ENCODE data around the gene ADCYAP1. TPM values are rescaled to one million over a fixed set of nuclear protein-coding genes. Genes with fewer than 3 reads are reported as not detected.
A peak's percentile ranks its signal among the peaks of the same experiment; 100 is the strongest.
"Not testable (repeated sequence)": the region's sequence is repeated elsewhere in the genome, so short reads cannot be mapped to it uniquely, and the experiment has no call there.

ADCYAP1 gene
- total RNA-seq = not detected in 2 replicates

GRCh38 chr18:904218-905090 is at the start of gene ADCYAP1:
Gene ADCYAP1 (plus strand): TSS chr18:904871. CDS start chr18:905387, 516 bp downstream.
- DNase-seq = no peak

- DNase-seq = no peak
These were observed 46.7 kb upstream of the ADCYAP1 start for GRCh38 chr18:857986-858385.

GRCh38 chr18:864872-865273 is 39.8 kb upstream of the ADCYAP1 start:
- DNase-seq = peak; percentile 88

DNA sequence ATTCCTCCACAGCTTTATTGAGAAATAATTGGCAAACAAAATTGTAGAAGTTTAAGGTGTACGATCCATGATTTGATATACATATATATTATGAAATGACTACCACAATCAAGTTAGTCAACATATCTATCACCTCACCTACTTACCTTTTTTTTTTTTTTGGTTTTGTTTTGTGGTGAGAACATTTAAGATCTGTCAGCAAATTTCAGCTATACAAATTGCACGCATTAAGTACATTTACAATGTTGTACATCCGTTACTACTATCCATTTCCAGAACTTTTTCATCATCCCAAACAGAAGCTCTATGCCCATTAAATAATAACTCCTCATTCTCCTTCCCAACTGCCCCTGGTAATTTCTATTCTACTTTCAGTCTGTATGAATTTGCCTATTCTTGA is 37.4 kb upstream of the ADCYAP1 start:
- DNase-seq = no peak

DNA sequence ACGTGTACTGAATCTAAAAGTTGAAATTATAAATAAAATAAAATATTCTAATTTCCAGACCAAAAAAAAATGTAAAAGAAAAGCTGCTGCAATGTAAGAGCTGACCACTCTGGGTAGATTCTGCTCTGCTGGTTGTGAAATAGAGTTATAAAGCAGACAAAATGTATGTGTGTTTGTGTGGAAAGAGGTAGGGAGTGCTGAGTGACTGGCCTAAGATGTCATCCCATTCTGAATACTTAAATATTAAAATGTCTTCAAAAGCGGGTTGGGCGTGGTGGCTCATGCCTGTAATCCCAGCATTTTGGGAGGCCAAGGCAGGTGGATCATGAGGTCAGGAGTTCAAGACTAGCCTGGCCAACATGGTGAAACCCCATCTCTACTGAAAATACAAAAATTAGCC is 31.2 kb upstream of the ADCYAP1 start:
- not testable (repeated sequence) for DNase-seq

- DNase-seq = no peak
These were observed 28.8 kb upstream of the ADCYAP1 start for GRCh38 chr18:875912-876311.

DNA sequence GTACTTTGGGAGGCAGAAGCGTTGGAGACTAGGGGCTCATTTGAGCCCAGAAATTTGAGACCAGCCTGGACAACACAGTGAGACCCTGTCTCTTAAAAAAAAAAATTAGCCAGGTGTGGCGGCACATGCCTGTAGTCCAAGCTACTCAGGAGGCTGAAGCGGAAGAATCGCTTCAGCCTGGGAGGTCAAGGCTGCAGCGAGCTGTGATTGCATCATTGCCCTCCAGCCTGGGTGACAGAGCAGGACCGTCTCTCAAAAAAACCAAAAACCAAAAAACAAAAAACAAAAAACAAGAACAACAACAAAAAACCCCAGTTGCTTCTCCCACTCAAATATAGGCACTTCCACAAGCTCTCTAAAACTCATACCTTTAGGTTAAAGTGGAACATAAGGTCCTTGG is 27.4 kb upstream of the ADCYAP1 start:
- DNase-seq = no peak

DNA sequence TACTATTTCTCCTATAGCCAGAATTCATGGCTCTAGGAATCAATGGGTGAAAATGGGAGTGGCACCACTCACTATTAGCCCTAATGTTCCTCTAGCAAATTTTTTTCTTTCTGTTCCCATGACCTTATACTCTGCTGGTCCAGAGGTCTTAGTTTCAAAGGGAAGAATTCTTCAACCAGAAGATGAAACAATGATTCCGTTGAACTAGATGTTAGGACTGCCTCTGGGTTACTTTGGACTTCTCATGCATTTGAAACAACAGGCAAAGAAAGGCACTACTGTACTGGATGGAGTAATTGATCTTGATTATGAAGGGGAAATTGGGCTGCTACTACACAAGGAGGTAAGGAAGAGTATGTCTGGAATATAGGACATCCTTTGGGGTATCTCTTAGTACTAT is 18.6 kb upstream of the ADCYAP1 start:
- DNase-seq = no peak

DNA sequence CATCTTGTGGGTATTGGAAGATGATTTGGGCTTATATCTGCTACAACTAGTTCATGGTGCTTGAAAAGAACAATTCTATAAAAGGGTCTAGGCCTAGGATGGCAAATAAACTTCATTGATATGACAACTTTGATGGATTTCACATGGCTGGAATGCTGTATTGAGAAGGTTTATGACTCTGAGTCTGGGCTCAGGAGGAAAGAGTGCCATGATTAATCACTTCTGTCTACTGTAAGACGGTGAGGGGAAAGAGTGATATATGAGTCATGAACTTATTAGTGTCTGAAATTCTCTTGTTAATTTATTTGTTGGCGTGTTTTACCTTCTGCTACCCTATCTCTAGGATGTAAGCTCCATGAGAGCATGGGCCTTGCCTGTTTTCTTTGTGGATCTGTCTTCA is 17.0 kb upstream of the ADCYAP1 start:
- DNase-seq = no peak

GRCh38 chr18:892316-892715 is 12.4 kb upstream of the ADCYAP1 start:
- no peak for DNase-seq

GRCh38 chr18:896315-896714 is 8.4 kb upstream of the ADCYAP1 start:
- DNase-seq = no peak

DNA sequence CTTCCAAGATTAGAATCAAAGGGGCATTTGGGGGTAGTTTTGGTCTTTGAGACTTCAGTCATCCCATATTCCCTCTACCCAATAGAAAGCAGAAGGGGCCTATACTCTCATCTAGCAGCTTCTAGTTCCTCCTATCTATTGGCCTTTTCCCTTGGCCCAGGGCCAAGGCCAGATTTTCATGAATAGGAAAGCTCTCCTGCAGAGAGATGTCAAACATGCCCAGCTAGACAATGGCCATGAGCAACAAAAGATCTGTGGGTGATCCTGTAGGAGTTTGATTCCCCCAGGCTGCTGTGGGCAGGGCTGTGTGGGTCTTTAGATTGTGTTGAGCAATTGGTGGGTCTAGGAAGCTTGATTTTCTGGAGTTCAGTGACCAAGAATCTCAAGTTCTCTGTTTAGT is 2.9 kb upstream of the ADCYAP1 start:
- no peak for DNase-seq

- DNase-seq = no peak
These were observed 2.4 kb upstream of the ADCYAP1 start for GRCh38 chr18:902229-902628.

GRCh38 chr18:903701-904100 is 970 bp upstream of the ADCYAP1 start:
- peak; percentile 59 for DNase-seq

DNA sequence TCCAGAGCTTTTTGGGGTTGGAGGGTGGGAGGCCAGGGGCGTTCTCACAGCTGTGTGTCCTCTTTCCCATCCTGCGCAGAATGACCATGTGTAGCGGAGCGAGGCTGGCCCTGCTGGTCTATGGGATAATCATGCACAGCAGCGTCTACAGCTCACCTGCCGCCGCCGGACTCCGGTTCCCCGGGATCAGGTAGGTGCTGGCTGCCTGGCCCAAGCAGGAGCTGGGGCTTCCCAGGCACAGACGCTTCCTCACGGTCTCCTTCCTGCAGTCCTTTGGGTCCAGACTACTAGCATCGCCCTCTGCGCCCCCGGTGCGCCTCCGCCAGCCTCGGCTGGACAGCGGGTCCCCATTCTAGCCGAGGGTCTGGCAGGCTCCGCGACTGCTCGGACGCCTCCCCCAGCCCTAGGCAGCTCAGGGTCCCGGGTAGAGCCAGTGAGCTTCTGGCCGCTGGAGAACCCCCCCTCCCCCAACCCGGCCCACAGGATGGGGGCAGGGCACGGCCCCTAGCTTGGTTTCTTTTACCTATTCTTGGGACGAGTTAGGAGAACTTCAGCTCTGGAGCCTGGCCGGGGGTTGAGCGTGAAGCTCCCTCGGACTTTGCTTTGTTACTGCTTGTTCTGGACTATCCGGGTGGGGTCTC is 756 bp downstream of the ADCYAP1 start:
- DNase-seq = no peak

GRCh38 chr18:905948-906415 is 1.3 kb downstream of the ADCYAP1 start:
- DNase-seq = no peak

DNA sequence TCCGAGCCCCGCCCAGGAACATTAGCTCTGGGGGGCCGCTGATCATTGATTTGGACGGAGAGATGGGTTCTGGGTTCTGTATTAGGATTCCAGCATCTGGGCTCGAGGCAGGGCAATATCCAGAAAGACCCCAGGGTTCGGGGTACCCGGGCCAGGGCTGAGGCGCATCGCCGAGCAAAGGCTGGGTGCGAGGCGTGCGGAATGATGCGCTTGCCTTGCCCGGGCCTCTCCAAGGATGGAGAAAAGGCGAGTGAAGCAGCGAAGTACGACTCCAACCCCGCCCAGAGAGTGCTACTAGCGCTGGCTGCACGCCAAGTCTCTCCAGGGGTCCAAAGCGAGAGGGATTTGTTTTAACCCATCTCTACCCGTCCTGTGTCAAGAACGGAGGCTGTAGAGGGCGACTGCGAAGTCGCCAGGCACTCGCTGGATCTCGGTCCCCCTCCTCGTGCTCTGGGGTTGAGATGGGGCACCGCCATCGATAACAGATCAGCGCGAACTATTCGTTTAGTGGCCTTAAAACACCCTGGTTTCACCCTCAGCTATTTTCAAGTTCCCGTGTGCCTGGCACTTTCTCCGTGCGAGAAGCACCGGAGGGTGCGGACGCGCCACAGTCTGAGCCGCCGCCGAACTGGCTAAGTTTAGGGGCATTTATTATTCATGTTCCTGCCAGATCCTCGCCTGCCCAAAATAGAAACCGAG is 1.9 kb downstream of the ADCYAP1 start:
- DNase-seq = no peak

DNA sequence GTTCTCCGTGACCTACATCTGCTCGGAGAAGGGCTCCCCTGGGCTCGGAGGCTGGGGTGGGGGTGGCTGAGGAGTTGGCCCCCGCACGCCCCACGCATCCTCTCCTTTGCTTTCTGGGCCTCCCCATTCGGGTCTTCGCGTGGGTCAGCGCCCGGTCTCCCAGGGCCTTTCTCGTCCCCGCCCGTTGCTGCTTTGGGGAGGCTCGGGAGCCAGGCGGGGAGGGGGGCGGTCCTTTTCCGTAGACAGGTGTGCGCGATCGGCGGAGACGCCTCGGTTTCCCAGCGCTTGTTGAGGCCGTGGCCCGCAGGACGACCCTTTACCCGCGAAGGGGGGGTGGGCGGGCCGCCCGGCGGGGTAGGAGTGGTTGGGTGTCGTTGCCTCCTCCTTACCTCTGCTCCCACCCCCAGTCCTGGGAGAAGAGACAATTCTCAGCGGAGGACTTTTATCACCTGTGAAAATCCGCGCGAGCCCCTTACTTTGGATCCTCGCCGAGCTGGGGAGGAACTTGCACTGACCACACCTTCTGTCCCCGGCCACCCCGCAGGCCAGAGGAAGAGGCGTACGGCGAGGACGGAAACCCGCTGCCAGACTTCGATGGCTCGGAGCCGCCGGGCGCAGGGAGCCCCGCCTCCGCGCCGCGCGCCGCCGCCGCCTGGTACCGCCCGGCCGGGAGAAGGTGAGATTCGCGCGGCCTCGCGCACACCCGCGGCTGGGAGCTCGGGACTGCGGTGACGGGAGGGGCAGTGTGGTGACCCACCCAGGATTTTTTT is 2.6 kb downstream of the ADCYAP1 start:
- no peak for DNase-seq

GRCh38 chr18:907885-908757 is 3.5 kb downstream of the ADCYAP1 start:
- no peak for DNase-seq

GRCh38 chr18:908758-909724 is 4.4 kb downstream of the ADCYAP1 start:
- DNase-seq = no peak

Measured in dermis blood vessel endothelial cell (primary cell).